Measurements from ENCODE around the gene RNPEPL1.
"Not testable (repeated sequence)": the region's sequence is repeated elsewhere in the genome, so short reads cannot be mapped to it uniquely, and the experiment has no call there.

RNPEPL1 gene

GRCh38 chr2:240615396-240615795 is 47.1 kb downstream of the RNPEPL1 start:
- no peaks in the 10 kb centered on the region for H3K27me3 ChIP-seq (ENCODE audit: control insufficient read depth, insufficient read depth, low read length)
- H3K27ac ChIP-seq (ENCODE audit: low read depth, low read length) = no peak overlapping the region
- H3K36me3 ChIP-seq (ENCODE audit: control insufficient read depth, insufficient read depth, low read length) = no peaks in the 10 kb centered on the region
- H3K9ac ChIP-seq (ENCODE audit: low read length) = no peak overlapping the region
- H3K4me1 ChIP-seq (ENCODE audit: control insufficient read depth, insufficient read depth, low read length) = no peaks in the 10 kb centered on the region
- peaks cover 72% of the 10 kb centered on the region for H3K9me3 ChIP-seq (ENCODE audit: control insufficient read depth, insufficient read depth, low read depth, low read length)
- no peak overlapping the region for H3K4me3 ChIP-seq (ENCODE audit: low read depth, low read length)

DNA sequence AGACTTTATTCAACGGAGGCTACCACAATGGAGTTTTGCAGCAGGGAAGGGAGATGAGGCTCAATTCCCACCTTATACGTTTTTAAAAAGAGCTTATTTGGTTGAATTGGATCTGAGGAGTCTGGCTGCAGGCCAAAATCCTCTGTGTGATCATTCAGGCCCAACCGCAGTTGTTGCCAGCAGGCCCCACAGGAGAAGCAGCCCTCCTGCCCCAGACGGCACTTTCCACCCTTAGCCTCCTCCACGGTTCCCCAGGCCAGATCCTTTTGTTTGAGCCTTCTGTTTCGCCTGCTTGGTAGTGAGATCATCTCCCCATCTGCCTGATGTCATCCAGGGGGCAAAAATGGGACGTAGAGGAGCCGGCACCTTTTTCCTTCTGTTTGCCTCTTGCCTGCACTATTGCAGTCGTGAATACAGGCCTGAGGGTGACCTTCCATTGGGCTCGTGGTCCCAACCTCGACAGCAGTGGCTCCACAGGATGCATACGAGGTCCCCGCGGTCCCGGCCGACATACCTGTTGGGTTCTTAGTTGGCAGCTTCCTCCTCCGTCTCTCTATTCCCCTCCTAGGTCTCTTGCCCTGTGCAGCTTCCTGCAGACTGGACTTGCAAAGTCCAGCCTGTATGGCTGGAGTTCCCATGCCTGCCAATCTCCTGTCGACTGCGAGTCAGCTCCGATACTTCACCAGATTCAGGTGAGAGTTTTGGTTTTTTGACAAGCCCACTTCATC is 47.7 kb downstream of the RNPEPL1 start:
- Histone ChIP-seq H3K4me1 (ENCODE audit: control insufficient read depth, insufficient read depth, low read length) (no peaks in the 10 kb centered on the region), H3K36me3 (ENCODE audit: control insufficient read depth, insufficient read depth, low read length) (no peaks in the 10 kb centered on the region), H3K27ac (ENCODE audit: low read depth, low read length) (no peak overlapping the region), H3K27me3 (ENCODE audit: control insufficient read depth, insufficient read depth, low read length) (no peaks in the 10 kb centered on the region), H3K9me3 (ENCODE audit: control insufficient read depth, insufficient read depth, low read depth, low read length) (peaks cover 72% of the 10 kb centered on the region), H3K9ac (ENCODE audit: low read length) (no peak overlapping the region), H3K4me3 (ENCODE audit: low read depth, low read length) (no peak overlapping the region)

- not testable (repeated sequence) for H3K27me3 ChIP-seq (ENCODE audit: control insufficient read depth, insufficient read depth, low read length); H3K4me1 ChIP-seq (ENCODE audit: control insufficient read depth, insufficient read depth, low read length); H3K36me3 ChIP-seq (ENCODE audit: control insufficient read depth, insufficient read depth, low read length); H3K4me3 ChIP-seq (ENCODE audit: low read depth, low read length); H3K9ac ChIP-seq (ENCODE audit: low read length); H3K27ac ChIP-seq (ENCODE audit: low read depth, low read length)
- H3K9me3 ChIP-seq (ENCODE audit: control insufficient read depth, insufficient read depth, low read depth, low read length) = peaks cover 68% of the 10 kb centered on the region
Observed at GRCh38 chr2:240616860-240617666, 48.8 kb downstream of the RNPEPL1 start.

GRCh38 chr2:240618776-240619175 is 50.5 kb downstream of the RNPEPL1 start:
- Histone ChIP-seq H3K4me3 (ENCODE audit: low read depth, low read length) (no peak overlapping the region), H3K27me3 (ENCODE audit: control insufficient read depth, insufficient read depth, low read length) (no peaks in the 10 kb centered on the region), H3K4me1 (ENCODE audit: control insufficient read depth, insufficient read depth, low read length) (no peaks in the 10 kb centered on the region), H3K9ac (ENCODE audit: low read length) (no peak overlapping the region), H3K27ac (ENCODE audit: low read depth, low read length) (no peak overlapping the region), H3K9me3 (ENCODE audit: control insufficient read depth, insufficient read depth, low read depth, low read length) (peaks cover 55% of the 10 kb centered on the region), H3K36me3 (ENCODE audit: control insufficient read depth, insufficient read depth, low read length) (no peaks in the 10 kb centered on the region)

DNA sequence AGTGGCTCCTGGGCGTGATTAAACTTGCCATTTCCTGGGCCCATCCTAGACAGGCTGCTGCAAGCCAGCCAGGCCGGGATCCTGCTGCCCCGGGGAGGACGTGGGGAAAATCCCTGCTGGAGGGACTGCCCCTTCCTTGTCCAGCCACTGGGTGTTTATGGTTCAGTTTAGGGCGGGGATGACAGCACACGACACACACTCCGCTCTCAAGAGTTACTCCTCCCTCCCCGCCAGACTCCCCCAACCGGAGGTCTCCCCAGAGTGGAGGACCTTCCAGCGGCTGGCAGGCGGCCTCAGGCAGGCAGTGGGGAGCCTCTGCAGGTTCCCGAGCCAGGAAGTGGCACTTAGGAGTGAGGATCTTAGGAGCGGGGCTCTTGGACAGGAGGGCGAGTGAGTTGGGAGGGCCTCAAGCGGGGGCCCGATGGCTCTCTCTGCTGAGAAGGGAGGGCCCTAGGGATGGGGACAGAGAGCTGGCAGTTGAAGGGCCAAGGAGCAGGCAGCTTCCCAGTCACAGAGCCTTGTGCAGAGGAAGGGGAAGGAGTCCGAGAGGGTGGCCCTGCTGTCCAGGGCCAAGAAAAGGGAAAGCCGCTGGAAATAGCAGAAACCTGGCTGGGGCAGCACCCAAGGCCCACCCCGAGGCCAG is 51.3 kb downstream of the RNPEPL1 start:
- H3K27ac ChIP-seq (ENCODE audit: low read depth, low read length) = no peak overlapping the region
- peaks cover 1% of the 10 kb centered on the region; the same call in 1 of the 2 replicates for H3K4me1 ChIP-seq (ENCODE audit: control insufficient read depth, insufficient read depth, low read length)
- H3K36me3 ChIP-seq (ENCODE audit: control insufficient read depth, insufficient read depth, low read length) = no peaks in the 10 kb centered on the region
- no peak overlapping the region for H3K4me3 ChIP-seq (ENCODE audit: low read depth, low read length)
- H3K27me3 ChIP-seq (ENCODE audit: control insufficient read depth, insufficient read depth, low read length) = no peaks in the 10 kb centered on the region
- H3K9ac ChIP-seq (ENCODE audit: low read length) = no peak overlapping the region
- H3K9me3 ChIP-seq (ENCODE audit: control insufficient read depth, insufficient read depth, low read depth, low read length) = peaks cover 47% of the 10 kb centered on the region

GRCh38 chr2:240620149-240620731 is 52.0 kb downstream of the RNPEPL1 start:
- Histone ChIP-seq H3K27me3 (ENCODE audit: control insufficient read depth, insufficient read depth, low read length) (no peaks in the 10 kb centered on the region), H3K9me3 (ENCODE audit: control insufficient read depth, insufficient read depth, low read depth, low read length) (peaks cover 41% of the 10 kb centered on the region), H3K36me3 (ENCODE audit: control insufficient read depth, insufficient read depth, low read length) (no peaks in the 10 kb centered on the region), H3K27ac (ENCODE audit: low read depth, low read length) (no peak overlapping the region), H3K4me3 (ENCODE audit: low read depth, low read length) (no peak overlapping the region), H3K9ac (ENCODE audit: low read length) (no peak overlapping the region), H3K4me1 (ENCODE audit: control insufficient read depth, insufficient read depth, low read length) (peaks cover 5% of the 10 kb centered on the region; the same call in 1 of the 2 replicates)

DNA sequence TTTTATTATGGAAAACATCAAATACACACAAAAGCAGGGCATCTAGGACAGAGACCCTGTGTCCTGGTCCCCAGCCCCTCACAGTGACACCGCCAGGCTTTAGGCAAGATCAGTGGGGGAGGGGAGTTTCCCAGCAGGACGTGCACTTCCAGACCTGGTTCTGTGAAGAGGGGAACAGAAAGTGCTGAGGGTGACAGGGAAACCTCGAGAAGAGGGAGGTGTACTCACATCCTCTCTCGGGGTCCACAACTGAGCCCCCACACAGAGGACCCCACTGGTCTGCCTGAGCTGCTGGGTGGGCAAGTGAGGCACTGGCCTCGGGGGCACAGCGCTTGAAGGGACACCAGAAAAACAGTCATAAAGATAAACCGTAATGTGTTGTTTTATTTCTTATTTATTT is 52.6 kb downstream of the RNPEPL1 start:
- no peaks in the 10 kb centered on the region for H3K27me3 ChIP-seq (ENCODE audit: control insufficient read depth, insufficient read depth, low read length)
- H3K9ac ChIP-seq (ENCODE audit: low read length) = no peak overlapping the region
- H3K9me3 ChIP-seq (ENCODE audit: control insufficient read depth, insufficient read depth, low read depth, low read length) = peaks cover 35% of the 10 kb centered on the region
- H3K36me3 ChIP-seq (ENCODE audit: control insufficient read depth, insufficient read depth, low read length) = no peaks in the 10 kb centered on the region
- no peak overlapping the region for H3K4me3 ChIP-seq (ENCODE audit: low read depth, low read length)
- peaks cover 5% of the 10 kb centered on the region; the same call in 1 of the 2 replicates for H3K4me1 ChIP-seq (ENCODE audit: control insufficient read depth, insufficient read depth, low read length)
- no peak overlapping the region for H3K27ac ChIP-seq (ENCODE audit: low read depth, low read length)

DNA sequence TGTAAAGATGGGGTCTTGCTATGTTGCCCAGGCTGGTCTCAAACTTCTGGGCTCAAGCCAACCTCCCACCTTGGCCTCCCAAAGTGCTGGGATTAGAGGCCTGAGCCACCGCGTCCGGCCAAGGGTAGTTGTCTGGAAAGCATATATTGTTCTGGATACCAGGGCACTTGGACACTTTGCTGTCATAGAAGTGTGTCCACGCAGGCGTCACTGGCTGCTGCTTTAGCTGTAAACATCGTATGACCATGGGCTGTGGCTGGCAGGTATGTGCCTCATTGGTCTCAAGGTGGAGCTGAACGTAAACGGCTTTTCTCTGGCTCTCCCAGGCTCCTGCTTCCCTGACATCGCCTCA is 53.8 kb downstream of the RNPEPL1 start:
- H3K9ac ChIP-seq (ENCODE audit: low read length) = no peak overlapping the region
- H3K36me3 ChIP-seq (ENCODE audit: control insufficient read depth, insufficient read depth, low read length) = no peaks in the 10 kb centered on the region
- H3K27ac ChIP-seq (ENCODE audit: low read depth, low read length) = no peak overlapping the region
- no peaks in the 10 kb centered on the region for H3K27me3 ChIP-seq (ENCODE audit: control insufficient read depth, insufficient read depth, low read length)
- peaks cover 24% of the 10 kb centered on the region for H3K9me3 ChIP-seq (ENCODE audit: control insufficient read depth, insufficient read depth, low read depth, low read length)
- H3K4me3 ChIP-seq (ENCODE audit: low read depth, low read length) = no peak overlapping the region
- H3K4me1 ChIP-seq (ENCODE audit: control insufficient read depth, insufficient read depth, low read length) = peaks cover 5% of the 10 kb centered on the region; the same call in 1 of the 2 replicates

- Histone ChIP-seq H3K27ac (ENCODE audit: low read depth, low read length) (no peak overlapping the region), H3K4me1 (ENCODE audit: control insufficient read depth, insufficient read depth, low read length) (peaks cover 5% of the 10 kb centered on the region; the same call in 1 of the 2 replicates), H3K36me3 (ENCODE audit: control insufficient read depth, insufficient read depth, low read length) (no peaks in the 10 kb centered on the region), H3K27me3 (ENCODE audit: control insufficient read depth, insufficient read depth, low read length) (no peaks in the 10 kb centered on the region), H3K9ac (ENCODE audit: low read length) (no peak overlapping the region), H3K9me3 (ENCODE audit: control insufficient read depth, insufficient read depth, low read depth, low read length) (peaks cover 18% of the 10 kb centered on the region), H3K4me3 (ENCODE audit: low read depth, low read length) (no peak overlapping the region)
Observed at GRCh38 chr2:240622531-240623235, 54.4 kb downstream of the RNPEPL1 start.

GRCh38 chr2:240623531-240624010 is 55.3 kb downstream of the RNPEPL1 start:
- no peak overlapping the region for H3K9ac ChIP-seq (ENCODE audit: low read length)
- no peaks in the 10 kb centered on the region for H3K36me3 ChIP-seq (ENCODE audit: control insufficient read depth, insufficient read depth, low read length)
- H3K27me3 ChIP-seq (ENCODE audit: control insufficient read depth, insufficient read depth, low read length) = no peaks in the 10 kb centered on the region
- H3K9me3 ChIP-seq (ENCODE audit: control insufficient read depth, insufficient read depth, low read depth, low read length) = peaks cover 10% of the 10 kb centered on the region
- H3K4me1 ChIP-seq (ENCODE audit: control insufficient read depth, insufficient read depth, low read length) = peaks cover 5% of the 10 kb centered on the region; the same call in 1 of the 2 replicates
- H3K4me3 ChIP-seq (ENCODE audit: low read depth, low read length) = no peak overlapping the region
- no peak overlapping the region for H3K27ac ChIP-seq (ENCODE audit: low read depth, low read length)
